Subcutaneous abdominal adipose tissue (tissue), 5 donors: ENCODE results near the gene CUL4B.
A peak's percentile ranks its signal among the peaks of the same experiment; 100 is the strongest.
"Not testable (repeated sequence)": the region's sequence is repeated elsewhere in the genome, so short reads cannot be mapped to it uniquely, and the experiment has no call there.

Experiments
- H3K27ac ChIP-seq: one replicate; pipeline ENCODE4 v1.7.0; 2013; ENCODE audit warnings: low read depth, mild to moderate bottlenecking, inconsistent platforms, low read length, moderate library complexity
- H3K27me3 ChIP-seq, 5 donors: one replicate each; pipeline ENCODE4 v1.7.0; 2013; ENCODE audit warnings: low read length in 5 of 5, inconsistent platforms in 1 of 5; ENCODE audit not compliant: control insufficient read depth in 5 of 5, insufficient read depth in 4 of 5
- H3K36me3 ChIP-seq, 5 donors: one replicate each; pipeline ENCODE4 v1.7.0; 2013; ENCODE audit warnings: low read length in 5 of 5; ENCODE audit not compliant: control insufficient read depth in 5 of 5, insufficient read depth in 5 of 5
- H3K4me1 ChIP-seq, 5 donors: one replicate each; pipeline ENCODE4 v1.7.0; 2013; ENCODE audit warnings: low read length in 5 of 5, mild to moderate bottlenecking in 3 of 5, moderate library complexity in 1 of 5; ENCODE audit not compliant: control insufficient read depth in 5 of 5, insufficient read depth in 5 of 5
- H3K4me3 ChIP-seq, 5 donors: one replicate each; pipeline ENCODE4 v1.7.0; 2013; ENCODE audit warnings: low read length in 5 of 5, low read depth in 1 of 5
- H3K9ac ChIP-seq, 5 donors: one replicate each; pipeline ENCODE4 v1.7.0; 2013; ENCODE audit warnings: low read length in 5 of 5, mild to moderate bottlenecking in 4 of 5, moderate library complexity in 3 of 5
- H3K9me3 ChIP-seq, 5 donors: one replicate each; pipeline ENCODE4 v1.7.0; 2013; ENCODE audit warnings: low read length in 5 of 5; ENCODE audit not compliant: control insufficient read depth in 5 of 5
- donor health status: healthy.
- donor health status: healthy.
- donor health status: healthy.
- donor health status: healthy.
- donor health status: healthy.

The CUL4B gene

DNA sequence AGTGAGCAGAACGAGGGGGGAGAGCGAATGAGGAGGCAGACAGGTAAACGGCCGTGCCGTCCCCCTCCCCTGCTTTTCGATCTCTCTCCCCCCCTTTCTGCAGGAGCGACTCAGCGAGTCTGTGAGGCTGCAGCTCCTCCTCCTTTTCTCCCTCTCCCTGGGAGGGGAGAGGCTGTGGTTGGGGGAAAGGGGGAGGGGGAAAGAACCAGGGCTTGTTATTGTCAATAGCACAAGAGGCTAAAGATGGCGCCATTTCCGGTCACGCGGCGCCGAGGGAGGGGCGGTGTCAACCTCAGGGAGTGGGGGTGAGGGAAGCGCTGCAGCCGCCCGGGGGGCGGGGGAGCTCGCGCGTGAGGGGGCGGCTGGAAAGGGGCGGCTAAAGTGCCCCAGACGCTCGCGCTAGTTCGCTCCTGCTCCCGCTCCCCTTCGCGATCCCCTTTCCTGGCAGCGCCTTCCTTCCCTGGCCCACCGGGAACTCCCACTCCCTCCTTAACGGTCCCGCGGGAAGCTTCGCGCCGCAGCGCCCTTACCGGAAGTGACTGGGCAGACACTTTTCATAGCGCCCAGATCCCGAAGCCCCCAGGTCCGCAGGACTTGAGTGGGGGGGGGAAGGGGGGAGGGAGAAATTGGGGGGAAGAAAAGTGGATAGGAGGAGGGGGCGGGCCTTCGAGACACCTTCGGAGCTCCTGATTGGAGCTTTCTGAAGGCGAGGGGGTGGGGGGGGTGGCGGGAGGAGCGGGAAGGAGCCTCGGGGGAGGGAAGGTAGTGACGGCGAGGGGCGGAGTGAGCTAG is at the start of gene CUL4B:
TSS of gene CUL4B (minus strand) at position 121 of the 792 bp plus-strand sequence. CDS start 324 bp downstream, outside the sequence.
- H3K27ac ChIP-seq: peak within 1 kb of the TSS; percentile 88
- no peaks in the 10 kb centered on the region for H3K27me3 ChIP-seq
- peak within 1 kb of the TSS; percentile 64 to 85 (median 71) for H3K9ac ChIP-seq
- peaks cover 0 to 5% (median 0%) of the 10 kb centered on the region in 5 donors for H3K36me3 ChIP-seq
- peak within 1 kb of the TSS; percentile 81 to 92 (median 83) for H3K4me3 ChIP-seq
- H3K9me3 ChIP-seq: no peaks in the 10 kb centered on the region
- H3K4me1 ChIP-seq: peaks cover 0 to 24% (median 12%) of the 10 kb centered on the region in 5 donors

DNA sequence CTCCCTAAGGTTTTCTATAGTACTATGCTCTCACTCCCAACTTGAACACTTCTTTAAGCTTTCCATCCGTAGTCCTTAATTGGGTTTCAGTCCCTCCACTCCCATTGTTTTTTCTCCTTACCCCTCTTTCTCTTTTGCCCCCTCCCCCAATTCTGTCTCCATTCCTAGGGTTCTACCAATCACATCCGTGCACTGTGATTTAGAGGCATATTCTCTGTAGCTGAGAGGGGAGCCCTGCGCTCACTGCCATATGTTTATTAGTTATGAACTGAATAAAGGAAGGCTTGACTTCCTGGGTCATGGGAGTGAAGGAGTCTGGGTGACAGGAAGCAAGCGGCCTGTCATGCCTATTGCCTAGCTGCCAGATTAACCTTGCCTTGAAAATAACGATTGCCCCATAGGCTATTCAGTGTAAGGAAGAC is 43.6 kb upstream of the CUL4B start:
- peak overlapping the region; percentile 84 for H3K27ac ChIP-seq
- peak overlapping the region; percentile 68 to 87 (median 70) for H3K4me3 ChIP-seq
- H3K9ac ChIP-seq: peak overlapping the region; percentile 60 to 91 (median 71)
- peaks cover 0 to 3% (median 0%) of the 10 kb centered on the region in 5 donors for H3K27me3 ChIP-seq
- H3K9me3 ChIP-seq: no peaks in the 10 kb centered on the region
- H3K4me1 ChIP-seq: peaks cover 0 to 7% (median 6%) of the 10 kb centered on the region in 5 donors
- H3K36me3 ChIP-seq: peaks cover 0 to 9% (median 4%) of the 10 kb centered on the region in 5 donors

DNA sequence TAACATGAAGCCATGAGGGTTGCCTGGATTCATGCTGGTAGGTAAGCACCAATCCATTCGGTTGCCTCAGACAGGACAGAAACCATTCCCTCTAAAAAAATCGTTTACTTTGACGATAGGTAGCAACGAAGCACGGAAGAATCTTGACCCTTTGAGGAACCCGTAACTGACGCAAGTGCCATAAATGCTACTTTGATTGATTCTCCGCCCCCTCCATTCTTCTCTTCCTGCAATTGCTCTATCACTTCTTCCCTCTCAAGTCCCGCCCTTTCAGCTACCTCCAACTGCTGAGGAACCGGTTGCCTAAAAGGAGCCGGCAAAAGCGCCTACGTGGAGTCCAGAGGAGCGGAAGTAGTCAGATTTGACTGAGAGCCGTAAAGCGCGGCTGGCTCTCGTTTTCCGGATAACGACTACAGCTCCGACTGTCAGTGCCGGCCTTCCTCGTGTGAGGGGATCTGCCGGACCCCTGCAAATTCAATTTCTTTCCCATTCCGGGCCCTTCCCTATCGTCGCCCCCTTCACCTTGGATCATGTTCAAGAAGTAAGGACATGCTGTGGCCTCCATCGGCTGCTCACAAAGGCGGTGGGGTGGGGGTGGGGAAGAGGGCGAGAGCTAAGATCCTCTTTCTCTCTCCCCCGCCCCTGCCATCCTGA is 43.1 kb upstream of the CUL4B start, which contains the start of gene MCTS1:
TSS of gene MCTS1 (plus strand) at position 395 of the 654 bp plus-strand sequence. CDS start at position 531, 136 bp downstream.
- Histone ChIP-seq H3K27ac (peak within 1 kb of the TSS; percentile 84), H3K4me1 (peaks cover 0 to 7% (median 6%) of the 10 kb centered on the region in 5 donors), H3K4me3 (peak within 1 kb of the TSS; percentile 68 to 87 (median 70)), H3K9ac (peak within 1 kb of the TSS; percentile 60 to 91 (median 71)), H3K36me3 (peaks cover 0 to 6% (median 4%) of the 10 kb centered on the region in 5 donors), H3K27me3 (peaks cover 0 to 3% (median 0%) of the 10 kb centered on the region in 5 donors), H3K9me3 (no peaks in the 10 kb centered on the region)

DNA sequence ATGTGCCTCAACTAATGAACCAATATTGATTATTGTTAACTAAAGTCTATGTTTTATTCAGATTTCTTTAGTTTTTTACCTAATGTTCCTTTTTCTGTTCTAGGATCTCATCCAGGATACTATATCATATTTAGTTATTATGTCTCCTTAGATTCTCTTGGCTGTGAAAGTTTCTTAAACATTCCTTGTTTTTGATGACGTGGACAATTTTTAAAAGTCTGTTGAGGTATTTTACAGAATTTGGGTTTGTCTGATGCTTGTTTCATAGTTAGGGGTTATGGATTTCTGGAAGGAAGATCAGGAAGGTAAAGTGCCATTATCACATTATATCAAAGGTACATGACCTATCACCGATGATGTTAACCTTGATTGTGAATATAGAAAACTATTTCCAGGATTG is 24.9 kb upstream of the CUL4B start:
- no peak overlapping the region for H3K9ac ChIP-seq
- H3K4me3 ChIP-seq: no peak overlapping the region

DNA sequence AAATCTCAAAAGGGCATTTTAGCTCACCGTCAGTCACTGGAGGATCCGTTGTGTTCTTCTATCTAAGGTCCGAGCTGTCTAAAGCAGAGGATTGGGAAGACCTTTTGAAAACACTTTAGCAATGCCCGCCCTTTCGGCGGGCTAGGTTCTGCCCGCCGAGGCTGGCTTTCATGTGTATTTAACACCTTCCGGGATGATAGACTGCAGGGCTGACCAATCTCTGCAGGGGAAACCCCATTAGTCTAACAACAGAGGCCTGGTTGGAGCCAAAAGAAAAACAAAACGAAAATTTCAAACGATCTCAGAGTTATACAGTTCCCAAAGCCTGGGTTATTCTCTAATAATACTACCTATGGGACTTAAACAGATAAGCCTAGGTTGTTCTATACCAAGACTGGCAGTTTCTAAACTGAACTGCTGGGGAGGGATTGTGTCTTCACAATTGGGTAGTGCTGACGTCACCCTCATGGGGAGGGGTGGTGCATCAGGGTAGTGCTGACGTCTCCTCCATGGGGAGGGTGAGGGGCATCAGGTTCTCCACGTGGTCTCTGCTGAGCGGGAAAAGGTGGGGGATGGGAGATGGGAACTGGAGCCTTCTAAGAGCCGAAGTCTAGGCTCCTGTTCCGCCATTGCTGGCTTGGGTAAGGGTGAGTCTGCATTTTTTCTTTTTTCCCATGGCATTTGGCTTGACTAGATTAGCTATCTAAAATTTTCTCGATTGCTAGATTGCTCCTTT is 14.8 kb upstream of the CUL4B start:
- H3K4me1 ChIP-seq: no peaks in the 10 kb centered on the region
- no peak overlapping the region for H3K27ac ChIP-seq
- no peak overlapping the region for H3K4me3 ChIP-seq
- peaks cover 0 to under 1% (median 0%) of the 10 kb centered on the region in 5 donors for H3K9me3 ChIP-seq
- no peaks in the 10 kb centered on the region for H3K36me3 ChIP-seq
- H3K9ac ChIP-seq: no peak overlapping the region
- peaks cover 0 to 4% (median 2%) of the 10 kb centered on the region in 5 donors for H3K27me3 ChIP-seq

More for the DNA sequence above, 24.9 kb upstream of the CUL4B start:
- no peaks in the 10 kb centered on the region for H3K9me3 ChIP-seq
- H3K4me1 ChIP-seq: no peaks in the 10 kb centered on the region
- H3K27ac ChIP-seq: no peak overlapping the region
- H3K36me3 ChIP-seq: no peaks in the 10 kb centered on the region
- H3K27me3 ChIP-seq: peaks cover 0 to 3% (median 0%) of the 10 kb centered on the region in 5 donors

DNA sequence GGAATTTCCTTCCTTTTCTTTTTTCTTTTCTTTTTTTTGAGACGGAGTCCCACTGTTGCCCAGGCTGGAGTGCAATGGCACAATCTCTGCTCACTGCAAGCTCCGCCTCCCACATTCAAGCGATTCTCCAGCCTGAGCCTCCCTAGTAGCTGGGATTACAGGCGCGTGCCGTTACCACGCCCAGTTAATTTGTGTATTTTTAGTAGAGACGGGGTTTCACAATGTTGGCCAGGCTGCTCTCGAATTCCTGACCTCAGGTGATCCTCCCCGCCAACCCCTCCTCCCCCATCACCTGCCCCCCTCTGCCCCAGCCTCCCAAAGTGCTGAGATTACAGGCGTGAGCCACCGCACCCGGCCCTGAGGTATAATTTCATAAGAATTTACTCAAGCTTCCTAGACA is 13.0 kb upstream of the CUL4B start:
- not testable (repeated sequence) for H3K27ac ChIP-seq, H3K36me3 ChIP-seq, H3K27me3 ChIP-seq, H3K9me3 ChIP-seq, H3K9ac ChIP-seq, H3K4me3 ChIP-seq, H3K4me1 ChIP-seq

DNA sequence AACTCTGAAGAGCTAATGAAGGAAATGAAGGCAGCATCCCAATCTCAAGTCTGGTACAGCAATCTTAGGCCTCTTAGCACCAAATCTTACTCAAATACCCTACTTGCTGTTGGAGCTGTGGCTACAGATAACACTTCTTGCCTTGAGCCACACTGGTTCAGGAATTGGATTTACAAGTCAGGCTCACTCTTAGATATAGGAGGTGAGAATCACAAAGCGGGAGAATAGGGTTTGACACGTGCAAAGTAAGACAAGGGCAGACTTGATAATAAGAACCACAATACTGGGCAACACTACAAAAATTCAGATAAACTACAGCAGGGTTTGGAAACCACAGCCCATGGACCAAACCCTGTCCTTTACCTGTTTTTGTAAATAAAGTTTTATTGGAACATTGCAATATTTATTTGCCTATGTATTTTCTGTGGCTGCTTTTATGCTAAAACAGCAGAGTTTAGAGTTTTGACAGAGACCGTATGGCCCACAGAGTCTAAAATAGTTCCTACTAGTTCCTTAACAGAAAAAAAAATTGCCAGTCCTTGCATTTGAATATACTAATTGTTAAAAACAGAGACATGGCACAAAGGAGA is 9.3 kb upstream of the CUL4B start:
- H3K27me3 ChIP-seq: no peaks in the 10 kb centered on the region
- peaks cover 0 to 4% (median 0%) of the 10 kb centered on the region in 5 donors for H3K9me3 ChIP-seq
- H3K9ac ChIP-seq: no peak overlapping the region
- no peak overlapping the region for H3K4me3 ChIP-seq
- no peaks in the 10 kb centered on the region for H3K4me1 ChIP-seq
- no peak overlapping the region for H3K27ac ChIP-seq
- H3K36me3 ChIP-seq: no peaks in the 10 kb centered on the region

DNA sequence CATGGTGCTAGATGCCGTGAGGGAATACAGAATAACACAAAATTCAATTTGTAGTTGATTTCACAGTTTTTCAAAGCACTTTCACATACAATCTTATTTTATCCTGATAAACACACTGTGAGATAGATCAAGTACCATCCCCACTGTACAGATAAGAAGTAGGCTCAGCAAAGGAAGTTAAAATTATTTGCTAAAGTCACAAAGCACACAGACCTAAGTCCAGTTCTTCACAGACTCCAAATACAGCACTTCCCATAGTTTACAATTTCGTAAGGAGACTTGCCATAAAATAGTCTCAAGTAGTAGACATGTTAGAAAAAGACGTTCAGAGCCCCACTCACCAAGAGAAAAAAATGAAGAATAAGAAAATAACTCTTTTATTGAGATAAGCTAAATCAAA is 7.8 kb upstream of the CUL4B start:
- no peaks in the 10 kb centered on the region for H3K27me3 ChIP-seq
- peaks cover 0 to 4% (median 0%) of the 10 kb centered on the region in 5 donors for H3K9me3 ChIP-seq
- no peak overlapping the region for H3K27ac ChIP-seq
- H3K4me1 ChIP-seq: no peaks in the 10 kb centered on the region
- H3K4me3 ChIP-seq: no peak overlapping the region
- no peaks in the 10 kb centered on the region for H3K36me3 ChIP-seq
- H3K9ac ChIP-seq: no peak overlapping the region

DNA sequence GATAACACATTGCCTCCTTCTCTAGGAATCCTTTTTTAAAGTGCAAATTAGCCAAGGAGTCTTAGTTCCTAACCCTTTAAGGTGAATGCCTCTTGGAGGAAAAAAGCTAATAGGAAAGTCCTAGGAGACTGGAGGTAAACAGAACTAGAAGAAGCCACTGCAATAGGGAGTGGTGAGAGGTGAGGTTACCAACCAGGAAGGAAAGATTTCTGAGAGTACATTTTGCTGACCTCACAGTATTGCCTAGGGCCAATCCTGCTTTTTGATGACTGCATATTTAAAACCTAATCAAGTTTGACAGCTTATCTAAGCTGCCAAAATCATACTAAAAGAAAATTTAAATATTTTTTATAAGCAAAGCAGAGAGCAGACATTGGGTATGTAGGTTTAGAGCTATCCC is 7.3 kb upstream of the CUL4B start:
- Histone ChIP-seq H3K36me3 (no peaks in the 10 kb centered on the region), H3K4me3 (no peak overlapping the region), H3K9ac (no peak overlapping the region), H3K27ac (no peak overlapping the region), H3K4me1 (no peaks in the 10 kb centered on the region), H3K9me3 (peaks cover 0 to 4% (median 0%) of the 10 kb centered on the region in 5 donors), H3K27me3 (no peaks in the 10 kb centered on the region)
